LHCN-M2 (cell line): ENCODE measurements around the gene RTN4R. TPM values are rescaled to one million over a fixed set of nuclear protein-coding genes. Genes with fewer than 3 reads are reported as not detected.

Source experiments
- DNase-seq: peaks from one replicate; pipeline ENCODE4 v3.0.0-alpha.2; 2012; ENCODE audit warnings: low read depth
- total RNA-seq: library from RNA; depleted of rRNA; stranded (reverse); fragments of >200 nt; gene quantifications from 2 replicates; pipeline ENCODE4 v1.2.3, GENCODE V29; 2014

Gene RTN4R
- total RNA-seq, 1 experiment from 2014 or later, result 0.63 TPM

- DNase-seq, result no peak
These were observed 25.5 kb downstream of the RTN4R start for GRCh38 chr22:20242393-20243175.

DNA sequence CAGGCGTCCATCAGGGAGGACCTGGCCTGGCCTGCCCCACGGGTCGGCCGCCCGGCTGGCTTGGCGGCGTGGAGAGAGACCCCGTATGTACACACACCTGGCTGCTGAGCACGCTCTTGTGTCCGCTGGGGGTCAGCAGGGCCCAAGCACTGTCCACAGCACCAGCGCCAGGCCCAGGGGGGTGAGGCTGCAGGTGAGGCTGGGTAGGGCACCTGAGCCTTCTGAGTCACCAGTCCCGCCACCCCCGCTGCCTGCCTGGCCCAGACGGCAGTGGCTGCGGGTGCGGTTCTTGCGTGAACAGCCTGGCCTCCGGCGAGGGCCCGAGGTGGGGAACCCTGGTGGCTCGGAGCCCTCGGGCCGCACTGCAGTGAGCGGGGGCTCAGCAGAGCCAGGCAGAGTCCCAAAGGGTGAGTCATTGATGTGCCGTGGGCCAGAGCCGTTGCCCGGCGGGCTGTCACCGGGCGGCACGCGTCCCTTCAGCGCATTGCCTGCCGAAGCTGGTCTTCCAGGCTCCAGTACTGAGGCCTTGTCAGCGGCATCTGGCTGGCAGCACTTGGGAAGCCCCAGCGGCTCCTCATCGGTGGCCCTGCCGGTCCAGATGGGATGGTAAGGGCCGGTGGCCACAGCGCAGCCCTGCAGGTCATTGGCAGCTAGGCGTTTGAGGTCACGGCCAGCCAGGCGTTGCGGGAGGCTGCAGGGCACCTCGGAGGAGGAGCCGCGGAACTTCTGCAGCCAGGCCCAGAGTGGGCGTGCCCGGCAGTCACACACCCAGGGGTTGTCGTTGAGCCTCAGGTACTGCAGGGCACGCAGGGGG lies 26.3 kb downstream of the RTN4R start:
- DNase-seq, result no peak

DNA sequence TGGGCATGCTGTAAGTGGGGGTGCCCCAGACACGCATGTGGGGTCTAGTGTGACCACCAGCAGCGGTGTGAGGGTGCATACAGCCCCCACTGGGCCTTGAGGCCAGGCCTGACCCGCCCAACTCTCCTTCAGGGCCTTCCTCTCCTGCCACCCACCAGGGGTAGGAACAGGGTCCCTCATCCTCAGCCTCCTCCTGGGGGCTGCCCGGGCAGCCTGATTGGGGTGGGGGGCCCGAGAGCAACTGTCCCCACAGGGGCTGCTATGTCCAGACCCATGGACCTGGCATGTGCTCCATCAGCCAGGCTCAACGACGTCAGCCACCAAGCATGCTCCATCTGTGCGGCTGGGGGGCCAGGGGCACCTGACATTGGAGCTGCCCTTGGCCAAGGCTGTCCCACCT lies 27.2 kb downstream of the RTN4R start:
- DNase-seq, result no peak

- no peak for DNase-seq
These were observed 27.7 kb downstream of the RTN4R start for GRCh38 chr22:20240447-20240764.

GRCh38 chr22:20239676-20240446 lies 28.3 kb downstream of the RTN4R start:
- DNase-seq, result no peak

- no peak for DNase-seq
These were observed 29.0 kb downstream of the RTN4R start for GRCh38 chr22:20238901-20239675.

GRCh38 chr22:20238536-20238900 lies 29.6 kb downstream of the RTN4R start:
- peak; percentile 4 for DNase-seq

GRCh38 chr22:20237480-20238440 lies 30.4 kb downstream of the RTN4R start:
- DNase-seq, result no peak

DNA sequence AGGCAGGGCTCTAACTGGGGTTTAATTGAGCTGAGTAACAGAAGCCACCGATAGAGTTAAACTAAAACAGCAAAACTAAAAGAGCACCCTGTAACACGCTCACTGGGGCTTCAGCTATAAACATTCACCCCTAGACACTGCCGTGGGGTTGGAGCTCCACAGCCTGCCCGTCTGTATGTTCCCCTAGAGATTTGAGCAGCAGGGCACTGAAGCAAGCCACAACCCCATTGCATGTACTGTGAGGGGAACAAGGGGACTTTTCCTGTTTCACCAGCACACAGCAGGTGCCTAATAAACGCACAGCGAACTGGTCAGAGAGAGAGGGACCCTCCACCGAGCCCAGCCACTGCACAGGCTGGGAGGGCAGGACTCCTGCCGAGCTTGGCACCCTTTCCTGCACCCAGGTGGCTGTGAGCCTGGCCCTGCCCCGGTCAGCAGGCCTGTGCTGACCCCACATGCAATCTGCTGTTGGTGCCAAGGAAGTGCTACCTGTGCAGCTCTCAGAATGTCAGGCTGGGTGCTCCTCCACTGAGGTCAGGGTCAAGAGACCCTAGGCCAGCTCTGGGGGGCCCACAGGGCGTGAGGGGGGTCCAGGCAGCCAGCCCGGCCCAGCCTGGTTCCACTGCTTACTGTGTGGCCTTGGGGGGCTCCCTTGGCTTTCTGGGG lies 31.9 kb downstream of the RTN4R start:
- no peak for DNase-seq

GRCh38 chr22:20235389-20235991 lies 32.6 kb downstream of the RTN4R start:
- no peak for DNase-seq

DNA sequence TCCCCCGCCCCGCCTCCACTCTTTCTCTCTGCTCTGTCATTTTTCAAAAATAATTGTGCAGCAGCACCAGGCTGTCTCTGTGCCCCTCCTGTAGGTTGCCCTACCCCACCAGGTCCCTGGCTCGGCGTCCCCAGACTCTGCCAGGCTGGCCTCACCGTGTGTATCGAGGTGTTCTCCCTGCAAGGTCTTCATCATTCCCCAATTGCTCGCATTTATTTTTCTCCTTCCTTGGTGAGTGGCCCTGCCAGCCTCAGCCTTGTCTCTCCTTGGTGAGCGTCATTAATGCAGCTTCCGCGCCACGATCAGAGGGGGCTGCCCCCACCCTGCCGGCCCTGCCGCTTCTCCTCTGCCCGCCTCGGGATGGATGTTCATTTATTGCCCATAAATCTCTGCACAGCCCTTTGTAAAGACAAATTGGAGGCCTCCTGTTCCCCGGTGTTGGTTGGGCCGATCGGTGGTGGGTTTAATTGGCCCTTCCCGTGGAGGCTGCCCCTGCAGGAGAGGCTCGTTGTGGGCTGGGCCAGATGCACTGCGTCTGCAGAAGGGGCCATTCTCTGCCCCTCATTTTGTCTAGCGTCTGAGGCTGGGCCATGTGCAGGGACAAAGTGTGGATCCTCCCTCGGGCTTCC lies 33.2 kb downstream of the RTN4R start:
- DNase-seq, result no peak

- no peak for DNase-seq
These were observed 33.8 kb downstream of the RTN4R start for GRCh38 chr22:20234314-20234682.

- no peak for DNase-seq
These were observed 34.5 kb downstream of the RTN4R start for GRCh38 chr22:20233351-20234313.

DNA sequence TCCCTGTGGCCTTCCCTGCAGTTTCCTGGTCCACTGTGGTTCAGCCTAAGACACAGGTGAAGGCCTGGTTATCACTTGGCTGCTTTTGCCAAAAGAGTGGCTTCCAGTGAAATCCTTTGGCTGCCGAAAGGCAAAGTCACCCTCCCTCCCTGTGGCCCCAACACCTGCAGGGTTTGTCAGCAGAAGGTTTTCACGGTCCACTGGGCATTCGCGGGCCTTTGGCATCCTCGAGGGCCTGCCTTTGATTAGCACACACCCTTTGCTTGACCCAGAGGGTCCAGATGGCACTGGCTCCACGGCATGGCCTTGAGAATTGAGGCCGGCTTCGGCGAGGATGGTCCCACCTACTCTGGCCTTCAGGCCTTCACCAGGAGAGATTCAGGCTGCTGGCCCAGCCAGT lies 35.3 kb downstream of the RTN4R start:
- no peak for DNase-seq

DNA sequence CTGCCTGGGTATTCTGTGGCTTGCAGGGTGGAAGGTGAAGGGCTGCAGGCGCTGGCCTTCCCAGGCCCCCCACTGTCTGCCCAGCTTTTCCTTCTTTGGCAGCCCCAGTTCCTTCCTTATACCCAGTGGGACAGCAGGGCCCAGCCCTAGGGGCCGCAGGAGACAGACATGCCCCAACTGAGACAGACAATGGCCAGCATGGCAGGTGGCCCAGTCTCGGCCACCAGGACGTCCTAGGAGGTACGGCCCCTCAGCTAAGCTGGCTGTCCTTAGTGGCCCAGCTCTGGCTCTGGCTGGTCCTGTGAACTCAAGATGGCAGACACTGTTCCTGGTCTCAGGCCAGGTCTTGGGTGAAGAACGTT lies 35.9 kb downstream of the RTN4R start:
- no peak for DNase-seq

GRCh38 chr22:20231514-20232236 lies 36.4 kb downstream of the RTN4R start:
- no peak for DNase-seq

DNA sequence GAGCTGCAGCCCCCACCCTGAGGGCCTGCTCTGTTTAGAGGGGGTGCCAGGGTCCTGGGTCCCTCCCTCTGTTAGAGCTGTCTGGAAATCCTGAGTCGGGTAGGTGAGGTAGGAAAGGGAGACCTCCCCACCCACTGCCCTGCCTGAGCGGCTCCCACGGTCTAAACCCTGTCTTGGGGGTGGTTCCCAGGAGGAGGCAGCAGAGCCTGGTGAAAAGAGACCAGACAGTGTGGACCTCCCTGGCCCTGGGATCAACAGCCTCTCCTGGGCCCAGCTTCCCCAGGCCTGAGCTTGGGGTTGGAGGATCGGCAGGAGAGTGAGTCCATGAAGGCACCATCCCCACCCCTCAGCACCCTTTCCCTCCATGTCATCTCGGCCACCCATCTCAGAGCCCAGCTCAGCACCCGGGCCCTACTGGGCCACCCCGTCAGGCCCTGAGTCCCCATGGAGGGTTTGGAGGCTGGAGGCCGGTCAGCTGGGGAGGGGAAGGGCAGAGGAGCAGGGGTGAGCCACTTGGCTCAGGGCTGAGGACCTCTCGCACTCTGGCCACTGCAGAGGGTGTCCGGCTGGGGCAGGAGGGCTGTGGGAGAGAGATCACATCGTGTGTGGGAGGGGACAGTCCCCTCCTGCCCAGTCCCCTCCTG lies 37.2 kb downstream of the RTN4R start:
- no peak for DNase-seq
